Activated T-cell treated with anti-CD3 and anti-CD28 coated beads, Interleukin-2, amount 50 U/mL, for 72 hours (primary cell): Measurements from ENCODE around the gene KLHL10. TPM values are rescaled to one million over a fixed set of nuclear protein-coding genes. Genes with fewer than 3 reads are reported as not detected.

Experiments used
- total RNA-seq, 2 donors: library from RNA; stranded (reverse); gene quantifications; one replicate each; pipeline ENCODE4 v1.2.3, GENCODE V29; 2022

Gene KLHL10
- total RNA-seq, 2 donors from 2014 or later: 0.36 TPM; not detected in 1

Other genes starting within 250 kb of the KLHL10 start
- gene KRT16, start 225.1 kb upstream of the KLHL10 start, total RNA-seq: not detected
- gene KRT17, start 213.2 kb upstream of the KLHL10 start, total RNA-seq: under 1 TPM in 1 of 2 donors, not detected in 1; 0.63 TPM
- gene EIF1, start 148.9 kb upstream of the KLHL10 start, total RNA-seq: 1,000 to 10,000 TPM; 2,404 to 2,458 TPM
- gene GAST, start 125.5 kb upstream of the KLHL10 start, total RNA-seq: not detected
- gene HAP1, start 103.2 kb upstream of the KLHL10 start, total RNA-seq: under 1 TPM; 0.17 to 0.21 TPM
- gene JUP, start 51.1 kb upstream of the KLHL10 start, total RNA-seq: under 1 TPM; 0.86 to 0.99 TPM
- gene P3H4, start 25.9 kb upstream of the KLHL10 start, total RNA-seq: 1 to 10 TPM; 3.4 to 3.8 TPM
- 1 to 10 TPM; 3.2 TPM for gene FKBP10, start 24.8 kb upstream of the KLHL10 start, total RNA-seq
- gene NT5C3B, start 1.6 kb upstream of the KLHL10 start, total RNA-seq: 10 to 100 TPM; 34.9 to 49.5 TPM
- 10 to 100 TPM; 17.6 to 24.4 TPM for gene KLHL11, start 27.6 kb downstream of the KLHL10 start, total RNA-seq
- 100 to 1,000 TPM; 124 to 129 TPM for gene ACLY, start 81.1 kb downstream of the KLHL10 start, total RNA-seq
- 1 to 10 TPM in 1 of 2 donors, under 1 TPM in 1; 0.72 to 1.6 TPM for gene ODAD4, start 92.8 kb downstream of the KLHL10 start, total RNA-seq
- 10 to 100 TPM; 51.4 to 53.8 TPM for gene CNP, start 129.0 kb downstream of the KLHL10 start, total RNA-seq
- 100 to 1,000 TPM; 106 to 117 TPM for gene DNAJC7, start 179.6 kb downstream of the KLHL10 start, total RNA-seq
- gene NKIRAS2, start 182.3 kb downstream of the KLHL10 start, total RNA-seq: 10 to 100 TPM; 18.6 to 24.3 TPM
- 1 to 10 TPM in 1 of 2 donors, under 1 TPM in 1; 0.86 to 1.3 TPM for gene C17orf113, start 212.8 kb downstream of the KLHL10 start, total RNA-seq